ENCODE measurements around the gene EGF.

DNA sequence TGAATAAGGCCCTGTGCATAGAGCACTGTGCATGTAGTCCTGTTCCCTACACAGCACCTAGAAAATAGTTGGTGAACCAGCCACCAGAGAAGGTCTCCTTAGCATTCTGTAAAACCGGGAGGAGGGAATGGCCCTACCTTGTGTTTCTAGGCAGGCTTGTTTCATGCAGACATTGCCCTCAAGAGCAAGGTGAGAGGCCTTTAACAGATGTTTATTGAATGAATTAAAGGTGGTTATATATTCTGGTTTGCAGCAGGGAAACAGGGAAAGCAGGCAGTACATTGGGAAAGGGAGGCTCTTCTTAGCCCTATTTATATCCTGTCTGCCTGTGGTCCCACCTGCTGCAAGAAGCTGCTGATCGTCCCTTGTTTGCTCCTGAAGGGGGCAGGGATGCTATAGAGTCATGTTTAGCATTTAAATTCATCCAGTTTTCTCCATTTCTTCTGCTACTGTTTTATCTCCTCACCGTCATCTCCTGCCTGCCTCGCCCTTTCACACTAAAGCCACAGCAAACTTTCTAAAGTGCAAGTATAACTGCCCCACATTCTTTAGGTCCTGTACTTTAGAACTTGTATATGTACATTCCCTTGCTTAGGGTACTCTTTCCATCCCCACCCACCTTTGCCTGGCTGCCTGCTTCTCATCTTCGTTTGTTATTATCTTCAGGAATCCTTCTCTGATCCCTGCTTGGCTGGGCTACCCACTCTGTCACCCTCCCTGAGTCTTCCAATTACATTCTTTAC, 60.3 kb downstream of the EGF start:
- TF ChIP-seq, protein P1, sequence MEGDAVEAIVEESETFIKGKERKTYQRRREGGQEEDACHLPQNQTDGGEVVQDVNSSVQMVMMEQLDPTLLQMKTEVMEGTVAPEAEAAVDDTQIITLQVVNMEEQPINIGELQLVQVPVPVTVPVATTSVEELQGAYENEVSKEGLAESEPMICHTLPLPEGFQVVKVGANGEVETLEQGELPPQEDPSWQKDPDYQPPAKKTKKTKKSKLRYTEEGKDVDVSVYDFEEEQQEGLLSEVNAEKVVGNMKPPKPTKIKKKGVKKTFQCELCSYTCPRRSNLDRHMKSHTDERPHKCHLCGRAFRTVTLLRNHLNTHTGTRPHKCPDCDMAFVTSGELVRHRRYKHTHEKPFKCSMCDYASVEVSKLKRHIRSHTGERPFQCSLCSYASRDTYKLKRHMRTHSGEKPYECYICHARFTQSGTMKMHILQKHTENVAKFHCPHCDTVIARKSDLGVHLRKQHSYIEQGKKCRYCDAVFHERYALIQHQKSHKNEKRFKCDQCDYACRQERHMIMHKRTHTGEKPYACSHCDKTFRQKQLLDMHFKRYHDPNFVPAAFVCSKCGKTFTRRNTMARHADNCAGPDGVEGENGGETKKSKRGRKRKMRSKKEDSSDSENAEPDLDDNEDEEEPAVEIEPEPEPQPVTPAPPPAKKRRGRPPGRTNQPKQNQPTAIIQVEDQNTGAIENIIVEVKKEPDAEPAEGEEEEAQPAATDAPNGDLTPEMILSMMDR (IDR thresholded peaks at IDR 0.05 in 8 of 11, conservative IDR thresholded peaks at IDR 0.05 in 3 of 11): no peak
- TF ChIP-seq POLR2A (IDR thresholded peaks at IDR 0.05): no peak
